Endothelial cell of umbilical vein (primary cell): ENCODE measurements around the gene THBD. TPM values are rescaled to one million over a fixed set of nuclear protein-coding genes. Genes with fewer than 3 reads are reported as not detected.

ENCODE experiments used
- BruUV-seq: library from RNA; stranded (reverse); fragments of 400-500 nt; replicated peaks from 2 replicates; lab custom pipeline; 2021; lab: Mats Ljungman, UMichigan
- CTCF ChIA-PET: fragments of 300-600, 350-600 bp; sonication (Branson Sonifier 250); formaldehyde crosslinking; loops from one replicate; lab custom pipeline; 2021; ENCODE audit warnings: antibody characterized with exemption, inconsistent platforms; lab: Charles Lee
- POLR2A ChIA-PET: fragments of 300-600, 350-600 bp; sonication (Branson Sonifier 250); formaldehyde crosslinking; loops from one replicate; lab custom pipeline; 2021; ENCODE audit warnings: antibody characterized with exemption, inconsistent platforms; lab: Charles Lee
- DNase-seq: peaks from one replicate; pipeline ENCODE4 v3.0.0-alpha.2; 2011; ENCODE audit warnings: low read depth, low spot score
- FAIRE-seq: peaks from 2 replicates; lab custom pipeline; 2011; peaks lifted over from hg19 to GRCh38; lab: Jason Lieb, UNC
- H2AFZ ChIP-seq: 2 replicates; pipeline ENCODE4 v1.6.0; 2012; ENCODE audit warnings: low read depth, low read length, control low read depth, inconsistent platforms
- H3K27ac ChIP-seq: 2 replicates; pipeline ENCODE4 v1.5.1; 2011; ENCODE audit warnings: low read depth, mild to moderate bottlenecking, control low read depth, low read length, moderate library complexity; ENCODE audit not compliant: insufficient read depth
- H3K27me3 ChIP-seq, 2 experiments: 2 replicates each; pipeline versions ENCODE4 v1.6.0 to v1.6.1; 2011; ENCODE audit warnings: low read length in 2 of 2, mixed read lengths in 1 of 2; ENCODE audit not compliant: control insufficient read depth in 2 of 2, insufficient read depth in 2 of 2
- H3K36me3 ChIP-seq, 2 experiments: 2 replicates in 1 of 2; 3 replicates in 1 of 2; pipeline ENCODE4 v1.5.1; 2011; ENCODE audit warnings: low read length in 2 of 2, mild to moderate bottlenecking in 1 of 2, moderate library complexity in 1 of 2; ENCODE audit not compliant: control insufficient read depth in 2 of 2, insufficient read depth in 2 of 2; ENCODE audit errors: extremely low read depth in 1 of 2
- H3K4me1 ChIP-seq: 3 replicates; pipeline ENCODE4 v1.5.1; 2011; ENCODE audit warnings: mild to moderate bottlenecking, low read length; ENCODE audit not compliant: control insufficient read depth, insufficient read depth; ENCODE audit errors: extremely low read depth
- H3K4me2 ChIP-seq: 2 replicates; pipeline ENCODE4 v1.6.1; 2011; ENCODE audit warnings: low read length, control low read depth, mixed read lengths; ENCODE audit not compliant: insufficient read depth
- H3K4me3 ChIP-seq, 3 experiments: fragments of 200-600 bp in 1 of 3; sonication (generic), shearing (Covaris generic) in 1 of 3; replicated peaks in 1 of 3; 2 replicates each; pipeline ENCODE4 v1.5.1; 2011 to 2016; ENCODE audit warnings: control low read depth in 3 of 3, low read length in 3 of 3, mild to moderate bottlenecking in 2 of 3, inconsistent platforms in 1 of 3, low read depth in 1 of 3, moderate library complexity in 1 of 3; ENCODE audit not compliant: insufficient read depth in 1 of 3
- H3K79me2 ChIP-seq: 2 replicates; pipeline ENCODE4 v1.6.0; 2012; ENCODE audit warnings: low read length, inconsistent platforms; ENCODE audit not compliant: control insufficient read depth, insufficient read depth
- H3K9ac ChIP-seq: replicated peaks from 2 replicates; pipeline ENCODE3; 2011; ENCODE audit warnings: low read length, control low read depth; ENCODE audit not compliant: insufficient read depth; ENCODE audit errors: extremely low read depth
- H3K9me1 ChIP-seq: replicated peaks from 3 replicates; pipeline ENCODE4 v1.6.0; 2011; ENCODE audit warnings: mild to moderate bottlenecking, low read length; ENCODE audit not compliant: control insufficient read depth, insufficient read depth; ENCODE audit errors: extremely low read depth
- H3K9me3 ChIP-seq: replicated peaks from 2 replicates; pipeline ENCODE4 v1.5.1; 2012; ENCODE audit warnings: low read length, inconsistent platforms; ENCODE audit not compliant: control insufficient read depth, insufficient read depth
- H4K20me1 ChIP-seq: replicated peaks from 2 replicates; pipeline ENCODE3; 2011; ENCODE audit warnings: mild to moderate bottlenecking, low read length; ENCODE audit not compliant: control insufficient read depth, insufficient read depth; ENCODE audit errors: extremely low read depth
- EZH2 ChIP-seq: IDR thresholded peaks from 2 replicates; pipeline ENCODE4 v1.6.1; 2012; ENCODE audit warnings: borderline replicate concordance, low read depth, mild to moderate bottlenecking, moderate library complexity, low read length, inconsistent platforms; ENCODE audit not compliant: severe bottlenecking
- FOS ChIP-seq: IDR thresholded peaks from 2 replicates; pipeline ENCODE4 v1.6.1; 2011; ENCODE audit warnings: mild to moderate bottlenecking, low read length, moderate library complexity, borderline replicate concordance; ENCODE audit not compliant: insufficient read depth
- GATA2 ChIP-seq: IDR thresholded peaks from 2 replicates; pipeline ENCODE4 v1.7.0; 2011; ENCODE audit warnings: low read depth, mild to moderate bottlenecking, moderate library complexity, mixed read lengths, low read length; ENCODE audit not compliant: insufficient read length, insufficient read depth
- JUN ChIP-seq: IDR thresholded peaks from 2 replicates; pipeline ENCODE4 v1.6.1; 2011; ENCODE audit warnings: borderline replicate concordance, low read depth; ENCODE audit not compliant: insufficient read length, insufficient read depth
- MYC ChIP-seq: IDR thresholded peaks from one replicate; pipeline ENCODE4 v1.6.1; 2011; ENCODE audit warnings: mild to moderate bottlenecking, low read depth, low read length
- POLR2A ChIP-seq: IDR thresholded peaks from 2 replicates; pipeline ENCODE4 v1.6.1; 2012; ENCODE audit warnings: low read depth, mild to moderate bottlenecking, control low read depth, low read length
- POLR2AphosphoS5 ChIP-seq: IDR thresholded peaks from 2 replicates; pipeline ENCODE4 v1.6.1; 2012; ENCODE audit warnings: low read depth, mild to moderate bottlenecking, control low read depth, low read length, moderate library complexity; ENCODE audit not compliant: insufficient read depth
- dilution Hi-C: fragments of 300-500 bp; cut with MboI; formaldehyde crosslinking; loops from one replicate; pipeline ENCODE4 v1.15.0; 2019; ENCODE audit warnings: low sequenced_read_pairs; ENCODE audit not compliant: extremely low pct_ligation_motif_present
- intact Hi-C: fragments of 100-400 bp; cut with micrococcal nuclease; formaldehyde crosslinking; loops from one replicate; pipeline ENCODE4 v1.10.0; 2022
- polyA plus RNA-seq, 4 experiments: library from polyadenylated mRNA; depleted of rRNA in 3 of 4; stranded (reverse) in 3 of 4; unstranded in 1 of 4; fragments of >200 nt; gene quantifications; 2 replicates each; pipeline versions ENCODE4 v1.2.1 to v1.2.3, GENCODE V29; 2011 to 2012; ENCODE audit warnings: missing spikeins in 1 of 4
- total RNA-seq: library from RNA; stranded (reverse); gene quantifications from 2 replicates; pipeline ENCODE4 v1.2.3, GENCODE V29; 2021
- TF ChIP-seq, protein P1 (sequence below), 2 donors: IDR thresholded peaks; 1 replicate in 1 of 2; 2 replicates in 1 of 2; pipeline ENCODE4 v1.5.1; 2011; ENCODE audit warnings: low read length in 2 of 2, mild to moderate bottlenecking in 2 of 2, moderate library complexity in 2 of 2, control low read depth in 1 of 2, inconsistent platforms in 1 of 2, low read depth in 1 of 2; ENCODE audit not compliant: insufficient read depth in 1 of 2; ENCODE audit errors: extremely low read depth in 1 of 2
- TF ChIP-seq, protein P2 (sequence below): IDR thresholded peaks from 2 replicates; pipeline ENCODE4 v1.6.1; 2011; ENCODE audit not compliant: insufficient read depth, insufficient read length

Gene THBD
- total and polyA plus RNA-seq, 2 donors (not counting 3 experiments of a cell fraction or from before 2014, with no cell fraction given) = 17.1 to 28.0 TPM

DNA sequence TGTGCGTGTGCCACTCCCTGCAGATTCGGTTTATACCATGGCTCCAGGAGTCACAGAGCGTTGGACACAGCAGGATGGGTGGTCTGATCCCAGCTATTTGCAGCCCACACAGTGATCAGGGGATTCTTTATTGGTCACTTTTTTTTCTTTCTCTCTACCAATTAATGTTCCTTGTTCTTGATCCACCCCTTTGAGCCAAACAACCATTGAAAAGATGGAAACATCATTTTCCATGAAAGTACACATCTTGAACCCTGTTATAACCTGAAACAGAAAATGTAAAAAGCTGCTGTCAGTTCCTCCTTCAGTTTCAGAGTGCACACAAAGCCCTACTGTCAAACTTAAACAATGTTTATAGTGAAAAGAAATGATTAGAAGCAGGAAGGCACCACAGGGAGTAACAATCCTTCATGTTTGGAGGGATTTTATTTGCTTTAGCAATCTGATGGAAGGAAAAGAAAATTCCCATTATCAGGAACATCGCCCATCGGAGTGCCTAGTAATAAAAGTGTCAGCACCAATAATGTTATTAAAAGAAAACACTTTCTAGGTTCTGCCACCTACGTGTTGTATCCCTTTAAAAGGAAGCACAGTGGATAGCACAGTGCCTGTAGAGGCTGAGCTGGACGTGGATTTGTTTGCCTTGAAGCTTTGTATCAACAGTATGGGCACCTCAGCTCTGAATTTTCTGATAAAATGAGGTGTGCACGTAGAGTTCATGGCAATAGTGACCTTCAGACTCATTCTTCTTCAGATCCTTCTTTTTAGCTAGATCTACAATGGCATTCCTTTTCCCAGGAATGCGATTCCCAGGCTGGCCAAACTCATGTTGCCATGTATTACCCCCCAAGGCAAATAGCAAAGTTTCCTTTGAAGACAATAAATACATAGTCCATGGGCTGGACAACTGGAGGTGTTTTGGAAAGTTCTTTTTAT lies 16.1 kb upstream of the THBD start:
- FAIRE-seq = no peak
- intact Hi-C loops (no loop called here), dilution Hi-C loops (no loop called here)
- Histone ChIP-seq H3K9me3 (no peaks in the 10 kb centered on the region), H3K79me2 (no peaks in the 10 kb centered on the region), H3K4me2 (no peak overlapping the region), H3K9ac (no peak overlapping the region), H2AFZ (no peak overlapping the region), H4K20me1 (no peaks in the 10 kb centered on the region), H3K4me1 (peaks cover 26% of the 10 kb centered on the region), H3K9me1 (no peaks in the 10 kb centered on the region), H3K36me3 (no peaks in the 10 kb centered on the region), H3K4me3 (no peak overlapping the region), H3K27ac (no peak overlapping the region), H3K27me3 (no peaks in the 10 kb centered on the region)
- POLR2A ChIA-PET = interaction anchor here (0.6 kb wide), 1 partner anchor 15 kb away, joined by 7 read pairs; no protein-coding TSS in a partner anchor
- no peak for DNase-seq
- TF ChIP-seq GATA2 (no peak), POLR2AphosphoS5 (no peak), POLR2A (no peak), FOS (no peak), MYC (no peak), JUN (no peak), EZH2 (no peak)
- TF ChIP-seq, protein P1, sequence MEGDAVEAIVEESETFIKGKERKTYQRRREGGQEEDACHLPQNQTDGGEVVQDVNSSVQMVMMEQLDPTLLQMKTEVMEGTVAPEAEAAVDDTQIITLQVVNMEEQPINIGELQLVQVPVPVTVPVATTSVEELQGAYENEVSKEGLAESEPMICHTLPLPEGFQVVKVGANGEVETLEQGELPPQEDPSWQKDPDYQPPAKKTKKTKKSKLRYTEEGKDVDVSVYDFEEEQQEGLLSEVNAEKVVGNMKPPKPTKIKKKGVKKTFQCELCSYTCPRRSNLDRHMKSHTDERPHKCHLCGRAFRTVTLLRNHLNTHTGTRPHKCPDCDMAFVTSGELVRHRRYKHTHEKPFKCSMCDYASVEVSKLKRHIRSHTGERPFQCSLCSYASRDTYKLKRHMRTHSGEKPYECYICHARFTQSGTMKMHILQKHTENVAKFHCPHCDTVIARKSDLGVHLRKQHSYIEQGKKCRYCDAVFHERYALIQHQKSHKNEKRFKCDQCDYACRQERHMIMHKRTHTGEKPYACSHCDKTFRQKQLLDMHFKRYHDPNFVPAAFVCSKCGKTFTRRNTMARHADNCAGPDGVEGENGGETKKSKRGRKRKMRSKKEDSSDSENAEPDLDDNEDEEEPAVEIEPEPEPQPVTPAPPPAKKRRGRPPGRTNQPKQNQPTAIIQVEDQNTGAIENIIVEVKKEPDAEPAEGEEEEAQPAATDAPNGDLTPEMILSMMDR (IDR thresholded peaks at IDR 0.05; ENCODE audit: extremely low read depth in 1 of 2, insufficient read depth in 1 of 2, low read depth in 1 of 2, low read length in 2 of 2) = no peak
- TF ChIP-seq, protein P2, sequence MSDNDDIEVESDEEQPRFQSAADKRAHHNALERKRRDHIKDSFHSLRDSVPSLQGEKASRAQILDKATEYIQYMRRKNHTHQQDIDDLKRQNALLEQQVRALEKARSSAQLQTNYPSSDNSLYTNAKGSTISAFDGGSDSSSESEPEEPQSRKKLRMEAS = no peak
- CTCF ChIA-PET = interaction anchor here (1.3 to 4.8 kb wide), 4 partner anchors 14 to 275 kb away, joined by 3 to 22 read pairs (median 4); no protein-coding TSS in a partner anchor
- BruUV-seq = no TSS peak
